SK-N-MC (cell line): Measurements from ENCODE around the gene HDAC4.

Experiments used
- EZH2 ChIP-seq: fragments of 200-600 bp; sonication (generic); IDR thresholded peaks from one replicate; pipeline ENCODE4 v1.6.1; 2017; ENCODE audit warnings: antibody characterized with exemption
- FOXP2 ChIP-seq: optimal IDR thresholded peaks from 2 replicates; pipeline ENCODE3; 2011; ENCODE audit warnings: mild to moderate bottlenecking, moderate library complexity; ENCODE audit not compliant: insufficient read depth; ENCODE audit errors: extremely low read length, control extremely low read depth
- POLR2AphosphoS5 ChIP-seq: IDR thresholded peaks from 2 replicates; pipeline ENCODE4 v1.6.1; 2012; ENCODE audit warnings: mild to moderate bottlenecking, low read depth, low read length, borderline replicate concordance

DNA sequence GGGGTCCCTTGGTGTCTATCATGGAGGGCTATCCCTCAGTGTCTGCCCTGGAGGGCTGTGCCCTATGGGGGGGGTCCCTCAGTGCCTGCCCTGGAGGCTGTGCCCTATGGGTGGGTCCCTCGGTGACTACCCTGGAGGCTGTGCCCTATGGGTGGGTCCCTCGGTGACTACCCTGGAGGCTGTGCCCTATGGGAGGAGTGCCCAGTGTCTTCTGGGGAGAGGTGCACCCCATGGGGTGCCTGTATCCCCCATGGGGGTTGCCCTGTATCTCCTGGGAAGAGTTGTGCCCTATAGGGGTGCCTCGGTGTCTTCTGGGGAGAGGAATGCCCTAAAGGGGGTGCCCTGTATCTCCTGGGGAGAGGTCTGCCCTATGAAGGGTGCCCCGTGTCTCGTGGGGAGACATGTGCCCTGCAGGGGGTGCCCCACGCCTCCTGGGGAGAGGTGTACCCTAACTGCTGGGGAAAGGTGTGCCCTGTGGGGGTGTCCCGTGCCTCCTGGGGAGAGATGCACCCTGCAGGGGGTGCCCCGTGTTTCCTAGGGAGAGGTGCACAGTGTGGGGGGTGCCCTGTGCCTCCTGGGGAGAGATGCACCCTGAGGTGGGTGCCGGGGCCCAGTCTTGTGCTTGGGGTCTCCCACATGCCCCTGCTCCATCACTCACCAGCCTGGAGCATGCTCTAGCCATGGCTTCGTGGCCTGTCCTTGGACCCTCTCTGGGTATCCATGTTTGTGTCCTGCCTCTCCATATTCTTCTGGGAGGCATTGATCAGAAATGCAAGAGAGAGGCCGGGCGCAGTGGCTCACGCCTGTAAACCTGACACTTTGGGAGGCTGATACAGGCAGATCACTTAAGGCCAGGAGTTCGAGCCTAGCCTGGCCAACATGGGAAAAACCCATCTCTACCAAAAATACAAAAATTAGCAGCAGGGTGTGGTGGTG lies 215.6 kb downstream of the HDAC4 start:
- TF ChIP-seq EZH2 (no peak), POLR2AphosphoS5 (no peak), FOXP2 (no peak)
